NOMO-1 treated with DMSO at 0.1 percent for 48 hours (cell line): Measurements from ENCODE around the gene ADAMTSL4.
A peak's percentile ranks its signal among the peaks of the same experiment; 100 is the strongest.
"Not testable (repeated sequence)": the region's sequence is repeated elsewhere in the genome, so short reads cannot be mapped to it uniquely, and the experiment has no call there.

Experiments
- DNase-seq: peaks from one replicate; lab custom pipeline; 2025; ENCODE audit not compliant: unreplicated experiment; lab: John Stamatoyannopoulos, UW

The ADAMTSL4 gene

DNA sequence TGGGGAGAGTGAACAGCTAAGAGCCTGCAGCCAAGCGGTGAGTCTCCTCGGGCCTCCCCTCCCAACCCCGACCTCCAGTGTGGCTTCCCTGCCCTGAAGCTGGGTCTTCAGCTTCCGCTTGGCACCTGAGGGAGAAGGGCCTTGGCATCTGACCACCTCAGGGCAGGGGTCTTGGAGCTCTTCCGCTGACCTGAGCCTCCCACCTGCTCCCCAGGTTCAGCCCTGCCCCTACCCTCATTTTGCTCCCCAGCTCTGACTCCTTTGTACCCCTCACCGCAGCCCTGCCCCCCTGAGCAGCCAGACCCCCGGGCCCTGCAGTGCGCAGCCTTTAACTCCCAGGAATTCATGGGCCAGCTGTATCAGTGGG is 4.9 kb downstream of the ADAMTSL4 start:
- DNase-seq, result no peak

DNA sequence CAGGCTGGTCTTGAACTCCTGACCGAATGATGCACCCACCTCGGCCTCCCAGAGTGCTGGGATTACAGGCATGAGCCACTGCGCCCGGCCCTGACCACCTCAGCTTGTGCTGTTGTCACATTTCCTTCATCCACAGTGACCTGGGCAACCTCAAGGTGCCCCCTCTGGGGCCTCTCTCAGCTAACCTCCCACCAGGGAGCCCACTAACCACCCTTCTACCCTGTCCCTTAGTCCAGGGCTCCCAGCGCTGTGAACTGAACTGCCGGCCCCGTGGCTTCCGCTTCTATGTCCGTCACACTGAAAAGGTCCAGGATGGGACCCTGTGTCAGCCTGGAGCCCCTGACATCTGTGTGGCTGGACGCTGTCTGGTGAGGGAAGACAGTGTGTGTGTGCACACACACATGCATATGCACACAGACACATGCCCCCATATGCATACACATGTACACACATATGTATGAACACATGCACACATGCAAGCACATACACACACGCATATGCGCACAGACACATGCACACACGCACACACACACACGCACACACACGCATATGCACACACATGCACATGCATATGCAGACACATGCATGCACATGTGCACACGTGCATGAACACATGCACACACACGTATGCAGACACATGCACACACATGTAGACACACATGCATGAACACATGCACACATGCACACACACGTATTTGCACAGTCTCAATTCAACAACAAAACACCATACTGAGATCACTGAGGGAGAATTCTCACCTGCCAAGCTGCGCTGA is 6.2 kb downstream of the ADAMTSL4 start:
- no peak for DNase-seq

DNA sequence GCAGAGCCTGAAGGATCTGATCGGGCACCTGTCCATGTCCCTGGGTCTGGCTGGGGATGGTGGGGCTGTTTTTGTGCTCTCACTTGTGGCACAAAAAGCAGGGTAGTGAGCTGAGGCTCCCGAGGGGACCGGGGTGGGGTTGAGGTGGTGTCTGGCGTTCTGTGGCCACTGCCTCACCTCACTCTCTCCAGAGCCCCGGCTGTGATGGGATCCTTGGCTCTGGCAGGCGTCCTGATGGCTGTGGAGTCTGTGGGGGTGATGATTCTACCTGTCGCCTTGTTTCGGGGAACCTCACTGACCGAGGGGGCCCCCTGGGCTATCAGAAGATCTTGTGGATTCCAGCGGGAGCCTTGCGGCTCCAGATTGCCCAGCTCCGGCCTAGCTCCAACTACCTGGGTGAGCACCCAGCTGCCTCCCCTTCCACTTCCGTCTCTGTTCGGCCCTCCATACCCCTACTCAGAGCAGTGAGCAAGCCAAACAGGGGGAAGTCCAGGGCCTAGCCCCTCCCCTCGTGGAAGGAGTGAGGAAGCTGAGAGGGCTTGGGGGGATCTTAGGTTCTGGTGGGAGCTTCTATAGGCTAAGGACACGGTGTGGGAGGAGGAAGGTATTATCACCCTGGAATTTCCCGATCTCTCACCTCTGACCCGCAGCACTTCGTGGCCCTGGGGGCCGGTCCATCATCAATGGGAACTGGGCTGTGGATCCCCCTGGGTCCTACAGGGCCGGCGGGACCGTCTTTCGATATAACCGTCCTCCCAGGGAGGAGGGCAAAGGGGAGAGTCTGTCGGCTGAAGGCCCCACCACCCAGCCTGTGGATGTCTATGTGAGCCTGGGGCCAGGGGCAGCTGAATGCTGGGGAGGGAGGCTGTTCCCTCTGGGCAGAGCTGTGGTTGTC is 7.0 kb downstream of the ADAMTSL4 start:
- DNase-seq, result no peak

DNA sequence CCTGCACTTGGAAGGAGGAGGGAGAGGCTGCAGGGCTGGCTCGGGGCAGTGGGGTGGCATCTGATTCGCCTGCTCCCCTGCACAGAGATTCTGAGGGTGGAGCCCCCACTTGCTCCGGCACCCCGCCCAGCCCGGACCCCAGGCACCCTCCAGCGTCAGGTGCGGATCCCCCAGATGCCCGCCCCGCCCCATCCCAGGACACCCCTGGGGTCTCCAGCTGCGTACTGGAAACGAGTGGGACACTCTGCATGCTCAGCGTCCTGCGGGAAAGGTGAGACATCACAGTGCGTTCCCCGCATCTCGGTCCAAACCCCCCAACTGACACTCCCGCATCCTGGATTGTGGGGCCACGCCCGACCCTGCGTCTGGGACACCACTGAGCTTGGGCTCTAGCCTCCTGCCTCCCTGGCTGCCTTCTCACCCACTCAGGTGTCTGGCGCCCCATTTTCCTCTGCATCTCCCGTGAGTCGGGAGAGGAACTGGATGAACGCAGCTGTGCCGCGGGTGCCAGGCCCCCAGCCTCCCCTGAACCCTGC is 7.9 kb downstream of the ADAMTSL4 start:
- no peak for DNase-seq

DNA sequence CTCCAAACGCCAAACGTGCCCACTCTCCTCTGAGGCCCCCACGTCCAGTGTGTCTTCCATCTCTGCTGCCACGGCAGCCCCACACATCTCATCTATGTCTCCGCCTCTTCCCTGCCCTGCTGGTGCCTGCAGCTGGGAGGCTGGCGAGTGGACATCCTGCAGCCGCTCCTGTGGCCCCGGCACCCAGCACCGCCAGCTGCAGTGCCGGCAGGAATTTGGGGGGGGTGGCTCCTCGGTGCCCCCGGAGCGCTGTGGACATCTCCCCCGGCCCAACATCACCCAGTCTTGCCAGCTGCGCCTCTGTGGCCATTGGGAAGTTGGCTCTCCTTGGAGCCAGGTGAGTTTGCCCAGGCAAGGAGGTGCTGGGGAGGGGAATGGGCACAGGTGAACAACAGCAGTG is 8.6 kb downstream of the ADAMTSL4 start:
- no peak for DNase-seq

DNA sequence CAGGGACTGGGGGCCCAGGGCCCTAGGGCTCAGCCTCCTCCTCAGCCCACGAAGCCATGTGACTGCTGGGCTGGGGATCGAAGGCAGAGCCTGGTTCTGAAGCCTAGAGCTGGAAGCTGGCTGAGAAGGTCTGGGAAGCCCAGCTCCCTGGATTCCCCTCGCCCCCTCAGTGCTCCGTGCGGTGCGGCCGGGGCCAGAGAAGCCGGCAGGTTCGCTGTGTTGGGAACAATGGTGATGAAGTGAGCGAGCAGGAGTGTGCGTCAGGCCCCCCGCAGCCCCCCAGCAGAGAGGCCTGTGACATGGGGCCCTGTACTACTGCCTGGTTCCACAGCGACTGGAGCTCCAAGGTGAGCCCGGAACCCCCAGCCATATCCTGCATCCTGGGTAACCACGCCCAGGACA is 9.1 kb downstream of the ADAMTSL4 start:
- no peak for DNase-seq

DNA sequence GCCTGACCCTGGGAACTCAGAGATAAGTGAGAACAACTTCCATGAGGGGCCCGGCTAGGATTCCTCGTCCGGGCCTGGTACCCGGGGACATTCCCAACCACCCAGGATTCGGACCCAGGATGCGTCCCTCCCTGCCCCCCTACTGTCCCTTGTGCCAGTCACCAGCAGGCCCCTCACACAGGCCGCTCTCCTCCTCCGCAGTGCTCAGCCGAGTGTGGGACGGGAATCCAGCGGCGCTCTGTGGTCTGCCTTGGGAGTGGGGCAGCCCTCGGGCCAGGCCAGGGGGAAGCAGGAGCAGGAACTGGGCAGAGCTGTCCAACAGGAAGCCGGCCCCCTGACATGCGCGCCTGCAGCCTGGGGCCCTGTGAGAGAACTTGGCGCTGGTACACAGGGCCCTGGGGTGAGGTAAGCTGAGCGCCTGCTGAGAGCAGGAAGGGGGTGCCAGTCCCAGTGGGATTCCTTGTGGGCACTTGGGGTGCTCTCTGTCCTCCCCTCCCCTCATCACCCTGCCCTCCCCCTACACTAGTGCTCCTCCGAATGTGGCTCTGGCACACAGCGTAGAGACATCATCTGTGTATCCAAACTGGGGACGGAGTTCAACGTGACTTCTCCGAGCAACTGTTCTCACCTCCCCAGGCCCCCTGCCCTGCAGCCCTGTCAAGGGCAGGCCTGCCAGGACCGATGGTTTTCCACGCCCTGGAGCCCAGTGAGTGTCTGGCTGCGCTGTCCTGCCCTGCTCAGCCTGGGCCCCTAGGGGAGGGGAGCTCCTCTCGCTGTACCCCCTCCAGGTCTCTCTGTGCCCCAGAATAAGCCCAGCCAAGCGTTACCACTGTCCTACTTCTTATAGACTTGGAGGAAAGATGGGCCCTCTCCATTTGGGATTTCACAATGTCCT is 9.8 kb downstream of the ADAMTSL4 start:
- no peak for DNase-seq

DNA sequence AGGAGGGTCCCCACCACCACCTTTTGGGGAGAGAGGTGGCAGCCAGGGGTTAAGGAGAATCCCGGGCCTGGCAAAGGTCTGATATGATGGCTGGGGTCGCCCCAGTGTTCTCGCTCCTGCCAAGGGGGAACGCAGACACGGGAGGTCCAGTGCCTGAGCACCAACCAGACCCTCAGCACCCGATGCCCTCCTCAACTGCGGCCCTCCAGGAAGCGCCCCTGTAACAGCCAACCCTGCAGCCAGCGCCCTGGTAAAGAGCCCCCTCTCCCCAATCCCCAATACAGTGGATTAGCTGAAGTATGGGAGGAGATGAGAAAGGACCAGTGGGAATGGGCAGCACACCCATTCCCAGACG is 10.4 kb downstream of the ADAMTSL4 start:
- DNase-seq, result no peak

DNA sequence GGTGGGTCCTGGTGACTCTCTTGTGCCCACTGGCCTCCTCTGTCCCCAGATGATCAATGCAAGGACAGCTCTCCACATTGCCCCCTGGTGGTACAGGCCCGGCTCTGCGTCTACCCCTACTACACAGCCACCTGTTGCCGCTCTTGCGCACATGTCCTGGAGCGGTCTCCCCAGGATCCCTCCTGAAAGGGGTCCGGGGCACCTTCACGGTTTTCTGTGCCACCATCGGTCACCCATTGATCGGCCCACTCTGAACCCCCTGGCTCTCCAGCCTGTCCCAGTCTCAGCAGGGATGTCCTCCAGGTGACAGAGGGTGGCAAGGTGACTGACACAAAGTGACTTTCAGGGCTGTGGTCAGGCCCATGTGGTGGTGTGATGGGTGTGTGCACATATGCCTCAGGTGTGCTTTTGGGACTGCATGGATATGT is 10.8 kb downstream of the ADAMTSL4 start:
- peak; percentile 62 for DNase-seq

DNA sequence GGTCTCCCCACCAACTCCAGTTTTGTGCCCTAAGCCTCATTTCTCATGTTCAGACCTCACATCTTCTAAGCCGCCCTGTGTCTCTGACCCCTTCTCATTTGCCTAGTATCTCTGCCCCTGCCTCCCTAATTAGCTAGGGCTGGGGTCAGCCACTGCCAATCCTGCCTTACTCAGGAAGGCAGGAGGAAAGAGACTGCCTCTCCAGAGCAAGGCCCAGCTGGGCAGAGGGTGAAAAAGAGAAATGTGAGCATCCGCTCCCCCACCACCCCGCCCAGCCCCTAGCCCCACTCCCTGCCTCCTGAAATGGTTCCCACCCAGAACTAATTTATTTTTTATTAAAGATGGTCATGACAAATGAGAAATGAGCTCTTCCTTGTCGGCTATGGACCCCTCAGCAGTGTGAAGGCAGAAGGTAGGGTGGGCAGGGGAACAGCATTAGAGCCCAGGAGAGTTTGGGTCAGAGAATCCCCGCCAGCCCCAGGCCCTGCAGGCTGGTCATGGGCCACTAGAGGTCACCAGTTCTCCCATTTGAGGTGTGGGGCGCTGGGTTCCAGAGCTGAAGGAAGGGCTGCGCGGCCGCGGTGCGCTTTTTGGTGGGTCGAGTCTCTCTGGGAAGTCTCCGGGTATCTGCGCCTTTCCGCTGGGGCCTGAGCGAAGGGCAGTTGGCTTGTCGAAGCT is 11.5 kb downstream of the ADAMTSL4 start:
- peak; percentile 76 for DNase-seq

DNA sequence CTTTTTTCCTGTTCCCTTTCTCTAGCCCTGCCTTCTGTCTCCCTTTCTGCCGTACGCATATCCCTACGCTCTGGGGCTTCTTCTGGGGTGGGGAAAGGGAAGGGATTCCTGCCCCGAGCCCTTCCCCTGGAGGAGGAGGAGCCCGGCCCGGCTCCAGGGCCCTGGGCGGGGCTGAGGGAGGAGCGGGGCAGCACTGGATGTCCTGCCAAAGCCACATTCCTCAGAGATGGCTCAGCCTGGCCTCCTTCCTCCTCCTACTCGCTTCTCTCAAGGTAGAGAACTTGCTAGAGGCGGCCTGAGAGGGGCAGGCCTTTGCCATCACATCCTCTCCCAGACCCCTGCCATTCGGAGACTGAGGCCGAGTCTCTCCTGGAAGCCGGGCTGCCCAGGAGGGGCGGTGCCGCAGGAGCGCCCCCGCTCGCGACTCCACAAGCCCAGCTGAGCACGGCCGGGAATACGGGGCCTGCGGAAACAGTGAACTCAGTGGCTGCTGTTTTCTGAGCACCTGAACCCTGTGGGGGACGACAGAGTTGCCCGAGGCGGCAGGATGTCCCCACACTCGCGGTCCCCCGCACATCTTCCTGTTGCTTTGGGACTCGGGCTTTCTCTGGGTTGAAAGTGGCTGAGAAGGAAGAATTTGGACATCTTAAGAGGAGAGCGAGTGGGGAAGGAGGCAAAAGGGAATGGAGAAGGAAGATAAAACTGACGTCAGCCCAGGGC is 12.2 kb downstream of the ADAMTSL4 start:
- DNase-seq, result no peak

DNA sequence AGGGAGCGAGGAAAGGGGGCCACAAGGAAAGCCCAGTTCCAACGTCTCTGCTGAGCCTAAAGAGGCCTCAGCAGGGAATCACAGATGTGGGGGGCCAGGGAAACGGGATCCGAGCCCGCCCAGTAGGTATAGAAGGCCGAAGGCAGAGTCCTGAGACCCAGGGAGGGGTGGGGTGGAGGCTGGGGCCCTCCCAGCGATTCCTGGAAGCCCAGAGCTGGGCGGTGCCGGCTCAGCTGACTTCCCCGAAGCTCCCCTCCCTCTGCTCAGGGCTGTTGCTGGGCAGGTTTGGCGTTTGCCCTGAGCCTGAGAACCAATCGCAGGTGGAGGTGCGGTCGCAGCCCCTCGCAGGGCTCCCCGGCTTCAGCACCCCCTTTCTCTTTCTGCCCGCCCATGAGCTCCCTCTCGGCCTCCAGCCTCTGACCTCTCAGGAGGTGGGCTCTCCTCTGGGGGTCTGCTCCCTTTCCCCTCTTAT is 12.8 kb downstream of the ADAMTSL4 start:
- peak; percentile 13 for DNase-seq

DNA sequence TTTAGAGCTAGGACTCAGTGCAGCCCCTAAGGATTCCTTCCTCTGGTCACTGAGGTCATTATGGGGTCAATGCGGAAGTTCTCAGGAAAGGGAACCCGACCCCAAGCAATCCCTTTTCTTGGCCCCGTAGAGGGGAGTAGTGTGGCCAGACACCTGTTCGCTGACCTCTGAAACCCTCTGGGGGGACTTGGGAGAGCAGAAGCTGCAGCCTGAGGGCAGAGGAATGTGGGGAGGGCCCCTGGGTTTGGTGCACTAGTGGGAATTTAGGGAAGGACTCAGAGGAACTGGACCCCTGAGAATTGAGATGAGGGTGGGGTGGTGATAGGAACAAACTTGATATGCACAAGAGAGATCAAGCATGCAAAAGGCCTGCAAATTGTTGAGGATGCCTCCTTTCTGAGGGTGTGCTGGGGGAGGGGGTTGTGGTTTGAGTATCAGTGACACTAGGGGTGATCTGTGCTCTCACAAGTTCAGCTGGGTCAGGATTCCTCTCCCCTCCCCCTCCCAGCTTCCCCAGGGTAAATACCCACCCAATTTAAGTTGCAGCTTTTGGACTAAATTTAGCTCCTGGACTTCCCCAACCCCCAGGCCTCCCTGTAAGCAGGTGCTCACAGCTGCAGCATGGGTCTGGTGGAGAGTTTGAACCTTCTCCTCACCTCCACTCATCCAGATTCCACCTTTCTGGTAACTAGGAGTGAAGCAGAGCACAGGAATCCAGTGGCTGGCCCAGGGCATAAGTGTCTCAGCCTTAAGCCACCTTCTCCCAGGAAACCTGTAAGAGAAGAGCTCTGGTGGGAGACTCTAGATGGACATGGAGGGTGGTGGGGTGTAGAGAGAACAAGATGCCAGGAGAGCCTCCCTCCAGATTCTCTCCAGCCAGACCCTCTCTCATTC is 13.5 kb downstream of the ADAMTSL4 start:
- DNase-seq, result no peak

DNA sequence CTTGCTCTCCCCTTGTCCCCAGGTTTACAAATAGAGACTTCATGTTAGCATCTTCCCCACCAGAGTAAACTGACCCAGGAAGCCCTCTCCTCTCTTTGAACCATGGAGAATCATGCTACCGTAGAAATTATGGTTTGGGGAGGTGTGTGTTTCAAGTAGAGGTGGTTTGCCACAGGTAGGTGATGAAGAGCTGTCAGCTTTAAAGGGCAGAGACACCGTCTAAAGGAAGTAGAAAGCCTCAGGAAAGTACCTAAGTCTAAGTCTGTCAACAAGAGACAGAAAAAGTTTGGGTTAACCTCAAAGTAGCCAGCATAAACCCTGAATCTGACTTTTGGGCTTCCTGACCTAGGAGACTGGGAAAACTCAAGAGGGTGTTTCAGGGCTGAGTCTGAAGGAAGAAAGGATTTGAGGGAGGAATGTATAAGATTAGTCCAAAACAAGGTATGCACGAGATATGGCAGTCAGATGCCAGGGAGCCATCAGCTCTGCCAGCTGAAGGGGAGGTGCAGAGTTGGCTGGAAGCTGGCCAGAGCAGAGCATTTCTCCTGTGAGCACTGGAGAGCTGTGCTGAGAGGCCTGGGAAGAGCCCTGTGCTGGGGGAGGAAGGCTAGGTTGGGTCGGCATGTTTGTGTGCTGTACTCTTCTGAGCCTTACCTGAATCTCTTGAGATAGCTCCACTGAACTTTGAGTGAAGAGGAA is 14.3 kb downstream of the ADAMTSL4 start:
- DNase-seq, result no peak

DNA sequence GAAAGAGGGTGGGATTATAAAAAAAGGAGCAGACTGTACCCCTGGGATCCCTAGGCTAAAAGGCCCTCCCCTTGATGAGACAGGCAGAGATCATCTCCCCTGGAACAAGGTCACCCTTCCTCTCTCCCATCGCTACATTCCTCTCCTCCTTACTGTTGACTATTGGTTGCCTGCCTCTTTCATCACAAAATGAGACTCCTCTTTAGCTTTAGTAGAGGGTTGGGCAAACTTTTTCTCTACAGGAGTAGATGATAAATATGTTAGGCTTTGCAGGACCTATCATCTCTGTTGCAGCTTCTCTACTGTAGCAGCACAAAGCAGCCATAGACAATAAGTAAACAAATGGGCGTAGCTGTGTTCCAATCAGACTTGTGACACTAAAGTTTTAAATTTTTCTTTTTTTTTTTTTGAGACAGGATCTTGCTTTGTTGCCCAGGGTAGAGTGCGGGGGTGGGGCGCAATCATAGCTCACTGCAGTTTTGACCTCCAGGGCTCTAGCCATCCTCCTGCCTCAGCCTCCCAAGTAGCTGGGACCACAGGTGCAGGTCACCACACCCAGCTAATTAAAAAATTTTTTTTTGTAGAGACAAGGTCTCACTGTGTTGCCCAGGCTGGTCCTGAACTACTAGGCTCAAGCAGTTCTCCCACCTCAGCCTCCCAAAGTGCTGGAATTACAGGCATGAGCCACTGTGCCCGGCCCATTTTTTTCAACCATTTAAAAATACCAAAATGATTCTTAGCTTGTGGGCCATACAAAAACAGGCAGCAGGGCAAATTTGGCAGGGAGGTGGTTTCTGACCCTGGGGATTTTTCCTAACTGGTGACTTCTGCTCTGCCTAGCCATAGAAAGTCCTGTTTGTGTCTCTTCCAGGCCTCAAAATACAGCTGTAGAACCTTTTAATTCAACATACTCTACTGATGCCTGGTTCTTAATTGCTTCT is 15.1 kb downstream of the ADAMTSL4 start:
- DNase-seq, result no peak

DNA sequence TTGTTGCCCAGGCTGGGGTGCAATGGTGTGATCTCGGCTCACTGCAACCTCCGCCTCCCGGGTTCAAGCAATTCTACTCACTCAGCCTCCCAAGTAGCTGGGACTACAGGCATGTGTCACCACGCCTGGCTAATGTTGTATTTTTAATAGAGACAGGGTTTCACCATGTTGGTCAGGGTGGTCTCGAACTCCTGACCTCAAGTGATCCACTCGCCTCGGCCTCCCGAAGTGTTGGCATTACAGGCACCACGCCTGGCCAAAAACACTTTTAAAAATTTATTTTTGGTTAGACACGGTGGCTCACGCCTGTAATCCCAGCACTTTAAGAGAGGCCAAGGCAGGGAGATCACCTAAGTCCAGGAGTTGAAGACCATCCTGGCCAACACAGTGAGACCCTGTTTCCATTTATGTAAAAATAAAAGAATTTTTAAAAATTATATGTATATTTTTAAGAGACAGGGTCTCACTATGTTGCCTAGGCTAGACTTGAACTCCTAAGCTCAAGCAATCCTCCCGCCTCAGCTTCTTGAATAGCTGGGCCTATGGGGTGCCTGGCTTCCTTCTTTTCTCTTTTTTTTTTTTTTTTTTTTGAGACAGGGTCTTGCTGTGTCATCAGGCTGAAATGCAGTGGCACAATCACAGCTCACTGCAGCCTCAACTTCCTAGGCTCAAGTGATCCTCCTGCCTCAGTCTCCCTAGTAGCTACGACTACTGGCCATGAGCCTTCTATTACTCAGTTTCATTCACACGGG is 16.2 kb downstream of the ADAMTSL4 start:
- not testable (repeated sequence) for DNase-seq
